NCI-H2081 (cell line): Measurements from ENCODE around the gene ANKRD36C.
"Not testable (repeated sequence)": the region's sequence is repeated elsewhere in the genome, so short reads cannot be mapped to it uniquely, and the experiment has no call there.

Source experiments
- DNase-seq, 2 experiments: peaks; one replicate each; lab custom pipeline; 2025; lab: John Stamatoyannopoulos, UW

Gene ANKRD36C

GRCh38 chr2:95799147-95799889 is 192.3 kb downstream of the ANKRD36C start:
- not testable (repeated sequence) for DNase-seq

- DNase-seq: not testable (repeated sequence)
These were observed 195.2 kb downstream of the ANKRD36C start for GRCh38 chr2:95796249-95797099.

- DNase-seq: not testable (repeated sequence)
These were observed 197.7 kb downstream of the ANKRD36C start for GRCh38 chr2:95793970-95794369.

- not testable (repeated sequence) for DNase-seq
These were observed 201.4 kb downstream of the ANKRD36C start for GRCh38 chr2:95790180-95790579.

- DNase-seq: not testable (repeated sequence)
These were observed 202.2 kb downstream of the ANKRD36C start for GRCh38 chr2:95789385-95789784.

GRCh38 chr2:95788642-95789041 is 203.0 kb downstream of the ANKRD36C start:
- DNase-seq: not testable (repeated sequence)
